Measurements from ENCODE around the gene MAN1A1. TPM values are rescaled to one million over a fixed set of nuclear protein-coding genes. Genes with fewer than 3 reads are reported as not detected.

MAN1A1 gene
- polyA plus RNA-seq, 1 experiment: 27.5 TPM

DNA sequence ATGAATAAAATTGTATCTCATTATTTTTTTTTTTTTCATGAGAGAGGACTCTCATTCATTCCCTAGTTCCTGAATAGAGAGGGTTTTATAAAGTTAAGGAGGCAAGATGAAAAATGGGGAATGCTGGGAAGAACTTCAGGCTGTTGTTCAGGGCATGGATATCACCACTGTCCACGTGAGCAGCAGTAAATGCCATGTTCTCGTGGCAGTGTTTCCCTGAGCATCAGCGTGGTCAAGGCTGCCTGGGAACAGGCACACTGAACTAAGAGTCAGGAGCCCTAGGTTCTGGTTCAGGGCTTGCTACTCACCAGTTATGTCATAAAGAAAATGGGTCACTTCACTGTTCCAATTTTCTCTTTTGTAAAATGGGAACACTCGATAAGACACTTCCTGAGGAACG is 93.2 kb downstream of the MAN1A1 start:
- CTCF ChIA-PET: interaction anchor here (0.7 kb wide), 1 partner anchor 487 kb away, joined by 6 read pairs; no protein-coding TSS in a partner anchor
- H3K27ac ChIP-seq (ENCODE audit: low read depth, low read length): no peak overlapping the region
- no peak overlapping the region for H3K4me3 ChIP-seq (ENCODE audit: low read depth, low read length)
- H3K27me3 ChIP-seq (ENCODE audit: control insufficient read depth, insufficient read depth, low read length): no peaks in the 10 kb centered on the region
- no peak for DNase-seq (ENCODE audit: low read depth, low spot score)
- POLR2A ChIA-PET: no interaction called here
- no peaks in the 10 kb centered on the region for H3K9me3 ChIP-seq (ENCODE audit: control insufficient read depth, insufficient read depth, low read length)
- no peak for TF ChIP-seq CTCF (IDR thresholded peaks at IDR 0.05; ENCODE audit: low read depth, low read length)

- DNase-seq (ENCODE audit: low read depth, low spot score): no peak
- TF ChIP-seq CTCF (IDR thresholded peaks at IDR 0.05; ENCODE audit: low read depth, low read length): no peak
- H3K27me3 ChIP-seq (ENCODE audit: control insufficient read depth, insufficient read depth, low read length): no peaks in the 10 kb centered on the region
- ChIA-PET CTCF (interaction anchor here (0.7 kb wide), 1 partner anchor 486 kb away, joined by 6 read pairs; no protein-coding TSS in a partner anchor), POLR2A (no interaction called here)
- no peaks in the 10 kb centered on the region for H3K9me3 ChIP-seq (ENCODE audit: control insufficient read depth, insufficient read depth, low read length)
- no peak overlapping the region for H3K4me3 ChIP-seq (ENCODE audit: low read depth, low read length)
- H3K27ac ChIP-seq (ENCODE audit: low read depth, low read length): no peak overlapping the region
Observed at GRCh38 chr6:119255492-119255891, 94.1 kb downstream of the MAN1A1 start.

GRCh38 chr6:119250036-119250435 is 99.5 kb downstream of the MAN1A1 start:
- Histone ChIP-seq H3K27me3 (ENCODE audit: control insufficient read depth, insufficient read depth, low read length) (no peaks in the 10 kb centered on the region), H3K27ac (ENCODE audit: low read depth, low read length) (no peak overlapping the region), H3K4me3 (ENCODE audit: low read depth, low read length) (no peak overlapping the region), H3K9me3 (ENCODE audit: control insufficient read depth, insufficient read depth, low read length) (no peaks in the 10 kb centered on the region)
- no peak for TF ChIP-seq CTCF (IDR thresholded peaks at IDR 0.05; ENCODE audit: low read depth, low read length)
- DNase-seq (ENCODE audit: low read depth, low spot score): no peak
- POLR2A ChIA-PET: no interaction called here
- CTCF ChIA-PET: no interaction called here

- H3K27ac ChIP-seq (ENCODE audit: low read depth, low read length): no peak overlapping the region
- TF ChIP-seq CTCF (IDR thresholded peaks at IDR 0.05; ENCODE audit: low read depth, low read length): no peak
- no peak overlapping the region for H3K4me3 ChIP-seq (ENCODE audit: low read depth, low read length)
- H3K9me3 ChIP-seq (ENCODE audit: control insufficient read depth, insufficient read depth, low read length): no peaks in the 10 kb centered on the region
- POLR2A ChIA-PET: no interaction called here
- CTCF ChIA-PET: no interaction called here
- DNase-seq (ENCODE audit: low read depth, low spot score): no peak
- no peaks in the 10 kb centered on the region for H3K27me3 ChIP-seq (ENCODE audit: control insufficient read depth, insufficient read depth, low read length)
Observed at GRCh38 chr6:119249319-119249718, 100.2 kb downstream of the MAN1A1 start.

- no peak overlapping the region for H3K4me3 ChIP-seq (ENCODE audit: low read depth, low read length)
- ChIA-PET POLR2A (no interaction called here), CTCF (no interaction called here)
- no peak for DNase-seq (ENCODE audit: low read depth, low spot score)
- no peak overlapping the region for H3K27ac ChIP-seq (ENCODE audit: low read depth, low read length)
- H3K27me3 ChIP-seq (ENCODE audit: control insufficient read depth, insufficient read depth, low read length): no peaks in the 10 kb centered on the region
- no peaks in the 10 kb centered on the region for H3K9me3 ChIP-seq (ENCODE audit: control insufficient read depth, insufficient read depth, low read length)
- TF ChIP-seq CTCF (IDR thresholded peaks at IDR 0.05; ENCODE audit: low read depth, low read length): no peak
Observed at GRCh38 chr6:119247504-119247903, 102.1 kb downstream of the MAN1A1 start.
